Suprapubic skin (tissue), 4 donors: ENCODE results near the gene ZNF268. TPM values are rescaled to one million over a fixed set of nuclear protein-coding genes. Genes with fewer than 3 reads are reported as not detected.

Experiments
- DNase-seq, 2 donors: peaks; one replicate each; pipeline ENCODE4 v3.0.0-alpha.2; 2019; ENCODE audit warnings: low spot score in 2 of 2
- H3K27ac ChIP-seq: fragments of 200-600 bp; sonication (generic); one replicate; pipeline ENCODE4 v1.5.1; 2019
- H3K27me3 ChIP-seq: fragments of 200-600 bp; sonication (generic); one replicate; pipeline ENCODE4 v1.5.1; 2019
- H3K36me3 ChIP-seq: fragments of 200-600 bp; sonication (generic); one replicate; pipeline ENCODE4 v1.5.1; 2019
- H3K4me1 ChIP-seq: fragments of 200-600 bp; sonication (generic); one replicate; pipeline ENCODE4 v1.5.1; 2019
- H3K4me3 ChIP-seq: fragments of 200-600 bp; sonication (generic); one replicate; pipeline ENCODE4 v1.5.1; 2019; ENCODE audit warnings: mild to moderate bottlenecking
- H3K9me3 ChIP-seq: fragments of 200-600 bp; sonication (generic); one replicate; pipeline ENCODE4 v1.5.1; 2019
- CTCF ChIP-seq, 2 donors: fragments of 200-600 bp in 1 of 2; fragments of 450-650 bp in 1 of 2; sonication (generic) in 1 of 2; IDR thresholded peaks; one replicate each; pipeline ENCODE4 v1.5.1; 2016 to 2019; ENCODE audit warnings: antibody characterized with exemption in 2 of 2, mild to moderate bottlenecking in 1 of 2, moderate library complexity in 1 of 2
- EP300 ChIP-seq: sonication (generic); formaldehyde crosslinking; IDR thresholded peaks from one replicate; pipeline ENCODE4 v1.6.1; 2017; ENCODE audit warnings: antibody characterized with exemption
- POLR2A ChIP-seq, 2 donors: fragments of 450-650 bp; IDR thresholded peaks; one replicate each; pipeline ENCODE4 v1.6.1; 2017; ENCODE audit warnings: antibody characterized with exemption in 2 of 2, mild to moderate bottlenecking in 2 of 2, moderate library complexity in 2 of 2
- POLR2AphosphoS5 ChIP-seq, 3 donors: sonication (generic); formaldehyde crosslinking; IDR thresholded peaks; one replicate each; pipeline ENCODE4 v1.6.1; 2017; ENCODE audit warnings: antibody characterized with exemption in 3 of 3
- WGBS: methylation state at CpG from one replicate; pipeline ENCODE4 v1.1.5; 2018; 5-methylcytosine and 5-hydroxymethylcytosine counted together
- total RNA-seq, 4 donors: library from RNA; depleted of rRNA; stranded (reverse); fragments of >200 nt; gene quantifications; one replicate each; pipeline ENCODE4 v1.1.0, GENCODE V29; 2016

ZNF268 gene
- total RNA-seq, 4 donors from 2014 or later: 8.8 to 11.1 (median 11.0) TPM

- Histone ChIP-seq H3K4me1 (no peaks in the 10 kb centered on the region), H3K27me3 (no peaks in the 10 kb centered on the region), H3K27ac (no peak overlapping the region), H3K36me3 (no peaks in the 10 kb centered on the region), H3K9me3 (peaks cover 55% of the 10 kb centered on the region), H3K4me3 (no peak overlapping the region)
- peak in 1 of 2 donors; percentile 57 for DNase-seq
- WGBS: no CpG with 5 or more reads among the region's 3 CpGs
- no peak for TF ChIP-seq POLR2A (IDR thresholded peaks at IDR 0.05)
- TF ChIP-seq EP300: no peak
- no peak for TF ChIP-seq CTCF (IDR thresholded peaks at IDR 0.05)
- no peak for TF ChIP-seq POLR2AphosphoS5 (IDR thresholded peaks at IDR 0.05)
Observed at GRCh38 chr12:133217219-133217618, 35.9 kb downstream of the ZNF268 start.

GRCh38 chr12:133220521-133220920 is 39.2 kb downstream of the ZNF268 start:
- Histone ChIP-seq H3K4me1 (no peaks in the 10 kb centered on the region), H3K9me3 (peaks cover 33% of the 10 kb centered on the region)
- 95% methylated on average over 6 of the region's 6 CpGs for WGBS

GRCh38 chr12:133221241-133221640 is 39.9 kb downstream of the ZNF268 start:
- Histone ChIP-seq H3K27ac (no peak overlapping the region), H3K4me3 (no peak overlapping the region), H3K4me1 (no peaks in the 10 kb centered on the region), H3K36me3 (no peaks in the 10 kb centered on the region), H3K9me3 (peaks cover 26% of the 10 kb centered on the region), H3K27me3 (no peaks in the 10 kb centered on the region)
- TF ChIP-seq EP300: no peak
- no peak for TF ChIP-seq POLR2A (IDR thresholded peaks at IDR 0.05)
- no peak for TF ChIP-seq CTCF (IDR thresholded peaks at IDR 0.05)
- no peak for TF ChIP-seq POLR2AphosphoS5 (IDR thresholded peaks at IDR 0.05)
- WGBS: 92% methylated on average over 16 of the region's 16 CpGs
- DNase-seq: no peak

More at GRCh38 chr12:133220521-133220920, 39.2 kb downstream of the ZNF268 start:
- no peaks in the 10 kb centered on the region for H3K36me3 ChIP-seq
- H3K27ac ChIP-seq: no peak overlapping the region
- peak in 1 of 2 donors; percentile 65 for DNase-seq
- TF ChIP-seq CTCF (IDR thresholded peaks at IDR 0.05) (no peak), POLR2AphosphoS5 (IDR thresholded peaks at IDR 0.05) (no peak), POLR2A (IDR thresholded peaks at IDR 0.05) (no peak), EP300 (no peak)
- H3K4me3 ChIP-seq: no peak overlapping the region
- no peaks in the 10 kb centered on the region for H3K27me3 ChIP-seq

GRCh38 chr12:133222211-133222610 is 40.9 kb downstream of the ZNF268 start:
- Histone ChIP-seq H3K4me1 (no peaks in the 10 kb centered on the region), H3K27me3 (no peaks in the 10 kb centered on the region), H3K36me3 (no peaks in the 10 kb centered on the region), H3K4me3 (no peak overlapping the region), H3K9me3 (peaks cover 16% of the 10 kb centered on the region), H3K27ac (no peak overlapping the region)
- WGBS: 91% methylated on average over 10 of the region's 10 CpGs
- no peak for DNase-seq
- TF ChIP-seq EP300 (no peak), POLR2AphosphoS5 (IDR thresholded peaks at IDR 0.05) (no peak), CTCF (IDR thresholded peaks at IDR 0.05) (no peak), POLR2A (IDR thresholded peaks at IDR 0.05) (no peak)

GRCh38 chr12:133225527-133225926 is 44.2 kb downstream of the ZNF268 start:
- H3K4me3 ChIP-seq: no peak overlapping the region
- no peaks in the 10 kb centered on the region for H3K4me1 ChIP-seq
- H3K9me3 ChIP-seq: peaks cover 5% of the 10 kb centered on the region
- no peak for TF ChIP-seq POLR2AphosphoS5 (IDR thresholded peaks at IDR 0.05)
- TF ChIP-seq CTCF (IDR thresholded peaks at IDR 0.05): no peak
- TF ChIP-seq POLR2A (IDR thresholded peaks at IDR 0.05): no peak
- no peak for TF ChIP-seq EP300
- 100% methylated on average over 3 of the region's 4 CpGs for WGBS
- H3K27me3 ChIP-seq: no peaks in the 10 kb centered on the region
- H3K27ac ChIP-seq: no peak overlapping the region
- no peaks in the 10 kb centered on the region for H3K36me3 ChIP-seq
- DNase-seq: no peak
